Skeletal muscle tissue (tissue), 4 donors: ENCODE data around the gene THUMPD1. TPM values are rescaled to one million over a fixed set of nuclear protein-coding genes. Genes with fewer than 3 reads are reported as not detected.
"Not testable (repeated sequence)": the region's sequence is repeated elsewhere in the genome, so short reads cannot be mapped to it uniquely, and the experiment has no call there.

Experiments
- H3K27ac ChIP-seq: one replicate; pipeline ENCODE4 v1.7.0; 2013; ENCODE audit warnings: mild to moderate bottlenecking, low read depth, low read length, inconsistent platforms
- H3K27me3 ChIP-seq, 3 donors: one replicate each; pipeline ENCODE4 v1.7.0; 2013; ENCODE audit warnings: low read length in 3 of 3; ENCODE audit not compliant: control insufficient read depth in 3 of 3, insufficient read depth in 3 of 3
- H3K36me3 ChIP-seq, 3 donors: one replicate each; pipeline ENCODE4 v1.7.0; 2013; ENCODE audit warnings: low read length in 3 of 3; ENCODE audit not compliant: control insufficient read depth in 3 of 3, insufficient read depth in 3 of 3
- H3K4me1 ChIP-seq, 3 donors: one replicate each; pipeline ENCODE4 v1.7.0; 2013; ENCODE audit warnings: low read length in 3 of 3, mild to moderate bottlenecking in 3 of 3; ENCODE audit not compliant: control insufficient read depth in 3 of 3, insufficient read depth in 3 of 3
- H3K4me3 ChIP-seq, 3 donors: one replicate each; pipeline ENCODE4 v1.7.0; 2013; ENCODE audit warnings: low read length in 3 of 3
- H3K9ac ChIP-seq, 3 donors: one replicate each; pipeline ENCODE4 v1.7.0; 2013; ENCODE audit warnings: low read length in 3 of 3, mild to moderate bottlenecking in 3 of 3, moderate library complexity in 2 of 3, low read depth in 1 of 3
- H3K9me3 ChIP-seq, 3 donors: one replicate each; pipeline ENCODE4 v1.7.0; 2013; ENCODE audit warnings: low read length in 3 of 3; ENCODE audit not compliant: control insufficient read depth in 3 of 3
- total RNA-seq: library from RNA; depleted of rRNA; stranded (reverse); fragments of >200 nt; gene quantifications from one replicate; pipeline ENCODE4 v1.2.3, GENCODE V29; 2014
- donor health status: Osteomylitis.

The THUMPD1 gene
- total RNA-seq, 1 donor from 2014 or later: 29.2 TPM

- Histone ChIP-seq H3K9me3 (no peaks in the 10 kb centered on the region), H3K4me3 (no peak overlapping the region), H3K27ac (no peak overlapping the region), H3K27me3 (no peaks in the 10 kb centered on the region), H3K4me1 (peaks cover under 1 to 2% (median under 1%) of the 10 kb centered on the region in 3 donors), H3K36me3 (peaks cover 26 to 33% (median 30%) of the 10 kb centered on the region in 3 donors), H3K9ac (no peak overlapping the region)
Measured at GRCh38 chr16:20734782-20735181, 6.8 kb downstream of the THUMPD1 start.

- Histone ChIP-seq H3K36me3 (peaks cover 26 to 33% (median 30%) of the 10 kb centered on the region in 3 donors), H3K4me3 (no peak overlapping the region), H3K9me3 (no peaks in the 10 kb centered on the region), H3K27ac (no peak overlapping the region), H3K27me3 (no peaks in the 10 kb centered on the region), H3K9ac (no peak overlapping the region), H3K4me1 (no peaks in the 10 kb centered on the region)
Measured at GRCh38 chr16:20734056-20734455, 7.6 kb downstream of the THUMPD1 start.

GRCh38 chr16:20729141-20729540 is 12.5 kb downstream of the THUMPD1 start:
- Histone ChIP-seq H3K36me3 (peaks cover 0 to 2% (median 0%) of the 10 kb centered on the region in 3 donors), H3K4me1 (no peaks in the 10 kb centered on the region), H3K9ac (no peak overlapping the region), H3K9me3 (no peaks in the 10 kb centered on the region), H3K27me3 (no peaks in the 10 kb centered on the region), H3K4me3 (no peak overlapping the region), H3K27ac (no peak overlapping the region)

DNA sequence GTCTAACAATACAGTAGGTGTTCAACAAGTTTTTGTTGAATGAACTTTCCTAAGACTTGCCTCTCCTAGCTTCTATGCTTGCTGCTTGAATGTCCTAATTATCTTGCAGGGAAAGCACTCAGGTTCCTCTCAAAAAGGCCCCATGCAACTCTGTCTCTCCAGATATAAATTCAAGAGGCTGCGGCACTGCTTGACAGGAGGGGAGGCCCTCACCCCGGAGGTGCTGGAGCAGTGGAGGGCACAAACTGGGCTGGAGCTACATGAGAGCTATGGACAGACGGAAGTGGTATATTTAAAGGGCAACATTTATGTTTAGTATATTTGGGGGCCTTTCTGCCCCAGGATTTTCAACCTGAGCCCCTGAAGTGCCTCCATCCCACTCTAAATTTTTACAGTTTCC is 14.4 kb downstream of the THUMPD1 start:
- no peak overlapping the region for H3K4me3 ChIP-seq
- no peaks in the 10 kb centered on the region for H3K4me1 ChIP-seq
- H3K36me3 ChIP-seq: peaks cover 0 to 2% (median 0%) of the 10 kb centered on the region in 3 donors
- no peaks in the 10 kb centered on the region for H3K9me3 ChIP-seq
- no peak overlapping the region for H3K27ac ChIP-seq
- no peaks in the 10 kb centered on the region for H3K27me3 ChIP-seq
- no peak overlapping the region for H3K9ac ChIP-seq

DNA sequence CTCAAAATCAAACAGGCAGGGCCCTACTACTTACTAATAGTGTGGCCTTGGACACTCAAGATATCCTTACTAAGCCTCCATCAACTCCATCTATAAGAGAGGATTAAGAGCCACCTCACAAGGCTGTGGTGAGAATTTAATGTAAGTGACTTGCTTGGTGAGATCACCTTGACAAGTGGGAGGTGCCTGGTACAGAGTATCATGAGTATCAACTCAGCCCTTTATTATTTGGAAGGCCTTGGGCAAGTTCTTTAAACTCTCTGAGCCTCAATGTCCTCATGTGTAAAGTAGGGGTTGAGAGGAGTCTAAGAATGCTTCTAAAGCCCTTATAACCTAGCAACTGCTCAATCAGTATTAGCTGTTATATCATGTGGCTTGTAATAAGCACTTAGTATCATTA is 15.0 kb downstream of the THUMPD1 start:
- no peak overlapping the region for H3K27ac ChIP-seq

GRCh38 chr16:20720251-20720650 is 21.4 kb downstream of the THUMPD1 start:
- no peak overlapping the region for H3K9ac ChIP-seq

More for the DNA sequence above, 15.0 kb downstream of the THUMPD1 start:
- Histone ChIP-seq H3K4me3 (no peak overlapping the region), H3K9ac (no peak overlapping the region), H3K9me3 (no peaks in the 10 kb centered on the region), H3K36me3 (peaks cover 0 to 2% (median 0%) of the 10 kb centered on the region in 3 donors), H3K4me1 (no peaks in the 10 kb centered on the region), H3K27me3 (no peaks in the 10 kb centered on the region)

GRCh38 chr16:20717718-20718117 is 23.9 kb downstream of the THUMPD1 start:
- not testable (repeated sequence) for H3K4me3 ChIP-seq, H3K27ac ChIP-seq, H3K27me3 ChIP-seq, H3K36me3 ChIP-seq, H3K9me3 ChIP-seq, H3K9ac ChIP-seq, H3K4me1 ChIP-seq

More at GRCh38 chr16:20720251-20720650, 21.4 kb downstream of the THUMPD1 start:
- Histone ChIP-seq H3K36me3 (no peaks in the 10 kb centered on the region), H3K9me3 (no peaks in the 10 kb centered on the region), H3K4me3 (no peak overlapping the region), H3K27ac (no peak overlapping the region), H3K27me3 (no peaks in the 10 kb centered on the region), H3K4me1 (no peaks in the 10 kb centered on the region)

DNA sequence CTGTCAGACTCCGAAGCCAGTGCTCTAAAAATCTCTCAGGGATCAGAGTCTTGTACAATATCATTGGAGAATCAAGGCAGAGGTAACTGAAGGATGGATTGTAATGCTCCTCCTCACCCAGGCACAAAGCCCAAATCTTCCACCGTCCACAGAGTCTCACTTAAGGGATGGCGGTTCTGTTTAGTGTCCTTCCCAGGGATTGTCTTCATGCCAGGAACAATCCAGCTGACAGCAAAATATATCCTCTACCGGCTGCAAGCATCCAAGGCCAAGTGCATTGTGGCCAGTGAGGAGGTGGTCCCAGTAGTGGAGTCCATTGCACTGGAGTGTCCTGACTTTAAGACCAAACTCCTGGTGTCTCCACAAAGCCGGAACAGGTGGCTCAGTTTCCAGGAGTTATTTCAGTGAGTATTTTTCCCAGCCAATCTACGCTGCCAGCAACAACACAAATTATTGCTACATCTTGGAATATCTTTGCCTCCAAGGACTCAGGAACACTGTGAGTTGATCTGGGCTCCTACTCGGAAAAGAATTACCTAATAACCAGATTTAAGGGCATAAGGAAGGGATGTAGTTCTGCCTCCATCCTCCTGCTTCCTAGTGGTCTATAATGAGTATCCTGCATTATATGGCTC is 30.2 kb downstream of the THUMPD1 start:
- Histone ChIP-seq H3K9me3 (no peaks in the 10 kb centered on the region), H3K27me3 (no peaks in the 10 kb centered on the region), H3K27ac (no peak overlapping the region), H3K36me3 (no peaks in the 10 kb centered on the region), H3K9ac (no peak overlapping the region), H3K4me3 (no peak overlapping the region), H3K4me1 (no peaks in the 10 kb centered on the region)

- not testable (repeated sequence) for H3K4me1 ChIP-seq, H3K4me3 ChIP-seq, H3K36me3 ChIP-seq, H3K9me3 ChIP-seq, H3K27ac ChIP-seq, H3K27me3 ChIP-seq, H3K9ac ChIP-seq
Measured at GRCh38 chr16:20708129-20708528, 33.5 kb downstream of the THUMPD1 start.

- H3K9me3 ChIP-seq: no peaks in the 10 kb centered on the region
- no peaks in the 10 kb centered on the region for H3K4me1 ChIP-seq
- no peak overlapping the region for H3K27ac ChIP-seq
- no peak overlapping the region for H3K9ac ChIP-seq
- H3K4me3 ChIP-seq: no peak overlapping the region
- no peaks in the 10 kb centered on the region for H3K27me3 ChIP-seq
- H3K36me3 ChIP-seq: no peaks in the 10 kb centered on the region
Measured at GRCh38 chr16:20707461-20707860, 34.2 kb downstream of the THUMPD1 start.
